Activated T-helper 2 cell treated with anti-CD3 and anti-CD28 coated beads, Interferon-gamma antibody, Interleukin-2, Interleukin-4, amounts not matched to agents 10 μg/mL and 5 μg/mL and 100 μg/mL, durations not matched to agents 14 hours and 24 hours and 36 hours (primary cell): Measurements from ENCODE around the gene NINL. TPM values are rescaled to one million over a fixed set of nuclear protein-coding genes. Genes with fewer than 3 reads are reported as not detected.

Experiments
- DNase-seq: peaks from one replicate; pipeline ENCODE4 v3.0.0; 2021; ENCODE audit warnings: low spot score
- H3K27ac Mint-ChIP-seq: one replicate; pipeline ENCODE4 v1.8.0; 2021; ENCODE audit warnings: mixed read lengths
- H3K27me3 Mint-ChIP-seq: one replicate; pipeline ENCODE4 v1.8.0; 2021; ENCODE audit warnings: low read depth, mixed read lengths
- H3K36me3 Mint-ChIP-seq: one replicate; pipeline ENCODE4 v1.8.0; 2021; ENCODE audit warnings: low read depth, mixed read lengths
- H3K4me1 Mint-ChIP-seq: one replicate; pipeline ENCODE4 v1.8.0; 2021; ENCODE audit warnings: low read depth, mixed read lengths
- H3K4me3 Mint-ChIP-seq: one replicate; pipeline ENCODE4 v1.8.0; 2021; ENCODE audit warnings: low read depth, mild to moderate bottlenecking, moderate library complexity, mixed read lengths
- H3K9me3 Mint-ChIP-seq: one replicate; pipeline ENCODE4 v1.8.0; 2021; ENCODE audit warnings: mixed read lengths
- intact Hi-C: fragments of 100-400 bp; cut with micrococcal nuclease; formaldehyde crosslinking; loops from one replicate; pipeline ENCODE4 v1.15.1; 2023
- total RNA-seq: library from RNA; stranded (reverse); gene quantifications from 2 replicates; pipeline ENCODE4 v1.2.3, GENCODE V29; 2022

Gene NINL
- total RNA-seq, 1 donor from 2014 or later, result 6.9 TPM

DNA sequence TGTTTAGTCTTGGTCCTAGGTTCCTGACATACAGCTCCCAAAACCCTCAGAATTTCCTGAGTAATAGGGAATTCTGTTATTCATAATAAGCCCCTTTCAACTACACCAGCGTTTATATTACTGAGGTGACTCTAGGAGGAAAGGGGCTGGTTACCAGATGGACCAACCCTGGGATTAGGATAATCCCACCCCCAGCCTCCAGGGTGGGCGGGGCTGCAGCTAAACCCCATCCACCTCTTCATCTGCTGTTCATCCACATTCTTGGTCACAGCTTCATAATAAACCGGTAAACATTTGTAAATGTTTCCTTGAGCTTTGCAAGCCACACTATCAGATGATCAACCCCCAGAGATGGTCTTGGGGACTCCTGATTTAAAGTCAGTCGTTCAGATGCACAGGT, 38.3 kb downstream of the NINL start:
- no peak for DNase-seq
- no peaks in the 10 kb centered on the region for H3K36me3 Mint-ChIP-seq

DNA sequence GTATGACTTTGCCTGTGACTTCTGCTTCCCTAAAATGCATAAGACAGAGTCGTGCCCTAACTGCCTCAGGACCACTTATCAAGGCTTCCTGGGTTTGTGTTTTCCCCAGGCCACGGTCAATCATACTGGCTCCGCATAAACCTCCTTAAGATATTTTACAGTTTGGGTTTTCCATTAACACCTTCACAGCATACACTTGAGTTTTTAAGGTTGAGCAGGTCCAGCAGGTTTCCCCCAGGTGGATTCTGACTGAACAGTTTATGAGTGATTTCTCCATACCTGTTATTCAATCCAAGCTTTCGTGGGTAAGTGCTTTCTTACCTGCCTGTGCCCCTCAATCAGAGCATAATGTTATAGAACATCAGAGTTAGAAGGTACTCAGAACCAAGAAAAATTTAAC, 39.3 kb downstream of the NINL start:
- no peaks in the 10 kb centered on the region for H3K27me3 Mint-ChIP-seq
- no peaks in the 10 kb centered on the region for H3K9me3 Mint-ChIP-seq
- intact Hi-C loops, result no loop called here
- H3K4me3 Mint-ChIP-seq, result no peak overlapping the region
- peaks cover 2% of the 10 kb centered on the region for H3K4me1 Mint-ChIP-seq
- H3K27ac Mint-ChIP-seq, result no peak overlapping the region
- DNase-seq, result no peak
- H3K36me3 Mint-ChIP-seq, result no peaks in the 10 kb centered on the region

More for the DNA sequence above, 38.3 kb downstream of the NINL start:
- Mint-ChIP-seq H3K27ac (no peak overlapping the region), H3K27me3 (no peaks in the 10 kb centered on the region), H3K4me3 (no peak overlapping the region), H3K4me1 (no peaks in the 10 kb centered on the region), H3K9me3 (no peaks in the 10 kb centered on the region)
- intact Hi-C loops, result no loop called here

DNA sequence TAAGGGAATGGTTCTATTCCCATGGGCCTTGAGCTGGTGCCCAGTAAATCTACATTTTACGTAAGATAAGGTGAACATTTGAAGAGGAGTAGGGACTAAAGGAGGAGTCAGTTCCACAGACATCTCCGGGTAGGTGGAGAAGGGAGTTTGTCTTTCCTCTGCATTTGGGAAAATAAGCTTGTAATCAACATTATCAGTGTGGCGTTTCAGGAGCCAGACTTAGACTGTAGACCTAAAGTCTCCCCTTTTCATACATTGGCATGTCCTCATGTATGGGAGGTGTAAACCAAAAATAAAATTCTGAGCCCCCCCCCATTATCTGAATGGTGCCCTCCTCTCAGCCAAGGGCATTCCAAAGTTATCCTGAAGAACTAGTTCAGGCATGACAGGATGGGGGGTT, 40.2 kb downstream of the NINL start:
- H3K36me3 Mint-ChIP-seq, result no peaks in the 10 kb centered on the region
- no peak overlapping the region for H3K4me3 Mint-ChIP-seq
- H3K27me3 Mint-ChIP-seq, result no peaks in the 10 kb centered on the region
- intact Hi-C loops, result no loop called here
- no peak overlapping the region for H3K27ac Mint-ChIP-seq
- no peaks in the 10 kb centered on the region for H3K9me3 Mint-ChIP-seq
- no peak for DNase-seq
- peaks cover 2% of the 10 kb centered on the region for H3K4me1 Mint-ChIP-seq

DNA sequence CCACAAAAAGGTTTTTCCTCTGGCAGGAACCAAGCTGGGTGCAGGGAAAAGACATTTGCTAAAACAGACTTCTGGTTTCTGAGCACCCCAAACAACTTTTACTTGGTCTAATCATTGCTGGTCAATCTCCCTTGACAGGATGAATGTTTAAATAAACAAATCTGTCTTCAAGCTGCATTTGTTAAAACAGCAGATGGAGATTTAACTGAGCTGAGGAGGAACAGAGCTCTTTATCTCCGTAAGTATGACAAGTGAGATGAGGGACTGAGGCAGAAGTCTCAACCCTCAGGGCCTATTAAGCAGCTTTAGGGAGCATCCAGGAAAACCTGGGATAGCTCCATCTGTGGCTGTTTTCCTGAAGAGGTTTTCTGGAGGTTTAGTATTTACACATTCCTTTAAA, 40.6 kb downstream of the NINL start:
- no peaks in the 10 kb centered on the region for H3K27me3 Mint-ChIP-seq

DNA sequence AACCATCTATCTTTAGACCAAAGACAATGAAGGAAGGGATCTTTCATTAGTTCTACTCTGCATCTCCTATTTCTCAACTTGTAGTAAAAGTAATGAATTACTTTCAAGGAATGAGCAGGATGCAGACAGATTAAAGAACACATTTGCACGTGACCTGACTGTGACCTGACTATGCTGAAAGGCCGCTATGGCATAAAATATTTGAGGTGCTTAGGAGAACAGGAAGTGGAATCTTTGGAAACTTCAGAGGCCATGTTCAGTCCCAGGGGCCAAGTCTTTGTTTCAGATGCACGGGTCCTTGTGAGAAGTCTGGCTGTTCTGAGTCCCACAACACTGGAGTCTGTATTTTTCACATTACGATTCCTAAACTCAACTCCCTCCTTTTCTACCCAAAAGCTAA, 41.0 kb downstream of the NINL start:
- no peaks in the 10 kb centered on the region for H3K27me3 Mint-ChIP-seq
- DNase-seq, result no peak

More for the DNA sequence above, 40.6 kb downstream of the NINL start:
- no peaks in the 10 kb centered on the region for H3K9me3 Mint-ChIP-seq
- peaks cover 2% of the 10 kb centered on the region for H3K4me1 Mint-ChIP-seq
- no peaks in the 10 kb centered on the region for H3K36me3 Mint-ChIP-seq
- intact Hi-C loops, result no loop called here
- no peak overlapping the region for H3K27ac Mint-ChIP-seq
- no peak for DNase-seq
- no peak overlapping the region for H3K4me3 Mint-ChIP-seq

DNA sequence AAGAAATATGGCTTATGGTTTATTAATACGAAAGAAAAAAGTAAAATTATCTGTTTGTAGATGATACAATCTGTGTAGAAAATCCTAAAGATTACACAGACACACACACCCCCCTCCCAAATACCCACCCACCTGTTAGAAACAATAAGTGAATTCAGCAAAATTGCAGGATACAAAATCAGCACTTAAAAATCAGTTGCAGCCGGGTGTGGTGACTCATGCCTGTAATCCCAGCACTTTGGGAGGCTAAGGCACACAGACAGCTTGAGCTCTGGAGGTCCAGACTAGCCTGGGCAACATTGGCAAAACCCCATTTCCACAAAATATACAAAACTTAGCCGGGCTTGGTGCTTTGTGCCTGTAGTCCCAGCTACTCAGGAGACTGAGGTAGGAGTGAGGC, 42.3 kb downstream of the NINL start:
- Mint-ChIP-seq H3K9me3 (no peaks in the 10 kb centered on the region), H3K36me3 (no peaks in the 10 kb centered on the region), H3K4me1 (peaks cover 2% of the 10 kb centered on the region), H3K27ac (no peak overlapping the region), H3K27me3 (no peaks in the 10 kb centered on the region), H3K4me3 (no peak overlapping the region)
- no peak for DNase-seq
- intact Hi-C loops, result no loop called here

More for the DNA sequence above, 41.0 kb downstream of the NINL start:
- Mint-ChIP-seq H3K36me3 (no peaks in the 10 kb centered on the region), H3K27ac (no peak overlapping the region), H3K4me3 (no peak overlapping the region), H3K4me1 (peaks cover 2% of the 10 kb centered on the region), H3K9me3 (no peaks in the 10 kb centered on the region)
- intact Hi-C loops, result no loop called here

DNA sequence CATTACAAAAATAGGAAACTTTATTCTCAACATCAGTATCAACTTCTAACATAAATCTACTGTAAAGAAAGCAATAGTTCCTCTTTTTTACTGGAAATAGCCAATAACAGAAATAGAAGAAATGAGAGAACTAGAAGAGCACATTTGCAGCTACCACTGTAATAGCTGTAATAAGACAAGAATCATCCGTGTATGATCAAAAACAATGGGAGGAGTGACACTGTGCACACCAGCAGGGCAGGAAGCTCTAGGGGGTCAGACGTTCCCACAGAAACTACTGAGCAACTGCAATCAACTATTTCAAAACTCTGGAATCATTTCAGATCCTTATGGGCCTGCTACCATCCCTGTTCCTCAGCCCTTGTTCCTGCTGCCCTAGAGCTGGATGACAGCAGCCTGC, 43.7 kb downstream of the NINL start:
- no peak overlapping the region for H3K4me3 Mint-ChIP-seq
- H3K27ac Mint-ChIP-seq, result no peak overlapping the region
- intact Hi-C loops, result no loop called here
- H3K36me3 Mint-ChIP-seq, result no peaks in the 10 kb centered on the region
- H3K9me3 Mint-ChIP-seq, result no peaks in the 10 kb centered on the region
- DNase-seq, result no peak
- no peaks in the 10 kb centered on the region for H3K27me3 Mint-ChIP-seq
- H3K4me1 Mint-ChIP-seq, result peaks cover 2% of the 10 kb centered on the region

DNA sequence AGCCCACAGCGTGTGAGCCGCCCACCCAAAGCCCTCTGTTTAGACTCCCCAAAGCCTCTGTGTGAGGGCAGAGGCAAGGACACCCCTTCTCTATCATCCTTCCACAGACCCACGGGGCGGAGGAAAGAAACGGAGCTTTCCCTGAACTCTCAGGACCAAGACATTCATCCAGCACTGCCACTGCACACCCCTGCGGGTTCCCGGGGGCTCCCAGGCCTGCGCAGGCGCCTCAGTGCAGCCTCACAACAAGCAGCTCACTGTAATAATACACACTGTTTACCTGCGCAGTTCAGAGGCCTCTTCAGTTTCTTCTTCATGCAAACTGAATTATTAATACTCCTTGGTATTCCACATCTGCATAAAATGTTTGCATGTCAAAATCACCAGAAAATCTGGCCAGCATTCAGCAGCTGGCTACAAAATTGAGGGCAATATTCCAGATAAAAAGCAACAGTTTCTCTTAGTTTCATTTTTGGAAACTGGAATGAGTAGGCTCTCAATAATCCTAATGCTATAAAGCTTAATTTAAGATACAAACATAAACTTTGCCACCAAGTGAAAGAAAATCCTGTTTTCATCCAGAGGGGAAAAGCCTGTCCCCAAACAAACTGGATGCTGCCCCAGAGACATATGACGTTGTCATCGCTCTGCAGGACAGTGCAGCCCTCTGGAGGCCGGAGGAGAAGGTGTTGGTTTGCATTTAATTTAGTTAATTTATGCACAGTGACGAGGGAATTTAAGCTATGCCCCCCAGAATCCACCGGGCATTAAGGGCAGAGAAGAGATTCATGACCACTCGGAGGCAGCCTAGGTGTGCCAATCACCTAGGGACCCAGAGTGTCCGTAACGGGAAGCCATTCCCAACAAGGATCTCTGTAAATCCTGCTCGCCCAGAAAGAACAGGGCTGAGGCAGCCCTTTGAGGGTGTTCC, 45.3 kb downstream of the NINL start:
- Mint-ChIP-seq H3K4me3 (no peak overlapping the region), H3K27me3 (no peaks in the 10 kb centered on the region), H3K4me1 (peaks cover 2% of the 10 kb centered on the region), H3K27ac (no peak overlapping the region), H3K36me3 (no peaks in the 10 kb centered on the region), H3K9me3 (no peaks in the 10 kb centered on the region)
- intact Hi-C loops, result no loop called here
- no peak for DNase-seq

DNA sequence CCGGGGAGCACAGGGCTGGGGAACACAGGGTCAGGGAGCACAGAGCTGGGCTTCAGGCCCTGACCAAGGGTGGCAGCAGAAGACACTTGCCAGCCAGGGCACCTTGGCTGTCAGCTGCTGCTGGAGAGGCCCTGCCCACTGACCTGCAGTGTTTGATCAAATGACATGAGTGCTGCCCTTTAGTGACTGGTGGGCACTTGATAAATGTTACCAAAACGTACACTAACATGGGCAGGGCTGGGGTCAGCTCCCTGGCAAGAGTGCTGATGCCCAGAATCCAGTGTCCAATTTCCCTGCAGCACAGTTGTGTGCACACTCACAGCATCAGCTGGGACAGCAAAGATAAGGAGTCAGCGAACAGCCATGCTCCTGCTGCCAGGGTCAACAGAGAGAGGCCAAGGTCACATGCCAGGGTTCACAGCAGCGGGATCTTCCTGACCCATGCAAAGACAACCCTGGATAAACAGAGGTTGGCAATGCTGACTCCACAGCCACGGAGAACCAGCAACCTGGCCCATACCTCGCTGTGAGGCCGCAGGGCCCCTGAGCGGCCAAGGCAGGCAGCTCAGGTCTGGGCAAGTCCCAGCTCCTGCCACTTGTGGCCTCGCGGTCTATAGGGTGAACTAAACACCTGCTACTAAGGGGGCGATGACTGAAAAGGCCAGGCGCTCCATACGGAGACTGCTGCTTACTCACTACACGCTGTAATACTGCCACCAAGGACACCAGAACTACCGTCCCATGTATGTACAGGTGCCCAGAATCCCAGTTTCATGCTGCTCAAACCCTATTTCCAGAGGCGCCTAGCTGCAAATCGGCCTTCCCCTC, 46.3 kb downstream of the NINL start:
- no peak for DNase-seq
- Mint-ChIP-seq H3K27me3 (no peaks in the 10 kb centered on the region), H3K9me3 (no peaks in the 10 kb centered on the region), H3K27ac (no peak overlapping the region), H3K4me1 (peaks cover 2% of the 10 kb centered on the region), H3K36me3 (no peaks in the 10 kb centered on the region), H3K4me3 (no peak overlapping the region)
- intact Hi-C loops, result no loop called here

DNA sequence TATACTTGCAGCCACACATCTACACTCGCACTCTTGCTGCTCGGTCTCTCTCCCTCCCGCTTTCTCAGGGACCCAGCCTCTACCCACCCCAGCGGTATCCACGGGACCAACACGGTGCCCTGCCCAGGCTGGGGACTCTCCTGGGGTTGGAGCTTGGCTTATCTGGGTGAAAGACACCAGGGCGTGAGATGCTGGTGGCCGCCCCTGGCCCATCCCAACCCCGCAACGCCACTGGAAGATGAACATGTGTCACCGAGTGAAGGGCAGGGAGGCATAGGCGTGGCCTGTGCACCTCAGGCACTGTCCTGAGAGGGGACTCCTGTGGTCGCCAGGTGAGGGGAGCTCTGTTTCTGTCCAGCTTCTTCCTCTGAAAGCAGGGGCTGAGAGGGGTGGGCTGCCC, 47.4 kb downstream of the NINL start:
- H3K36me3 Mint-ChIP-seq, result no peaks in the 10 kb centered on the region
- H3K4me3 Mint-ChIP-seq, result no peak overlapping the region
- H3K27me3 Mint-ChIP-seq, result no peaks in the 10 kb centered on the region
- DNase-seq, result no peak
- no peaks in the 10 kb centered on the region for H3K9me3 Mint-ChIP-seq
- intact Hi-C loops, result no loop called here
- H3K27ac Mint-ChIP-seq, result no peak overlapping the region
- peaks cover 2% of the 10 kb centered on the region for H3K4me1 Mint-ChIP-seq

DNA sequence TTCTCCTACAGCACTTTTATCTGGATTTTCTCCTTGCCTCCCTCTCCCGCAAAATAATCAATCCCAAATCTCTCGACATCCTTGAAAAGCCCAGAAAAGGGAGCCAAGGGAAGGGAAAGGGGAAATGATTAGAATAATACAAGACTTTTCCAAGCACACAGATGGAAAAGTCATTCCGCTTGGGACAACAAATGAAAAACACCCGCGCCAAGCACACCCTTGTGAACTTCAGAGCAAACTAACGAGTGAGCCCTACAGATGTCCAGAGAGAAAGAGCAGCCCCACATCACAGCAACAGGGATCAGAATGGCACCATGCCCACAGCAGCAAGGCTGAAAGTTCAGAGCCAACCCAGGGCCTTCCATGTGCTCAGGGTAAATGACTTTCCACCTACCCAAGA, 49.6 kb downstream of the NINL start:
- intact Hi-C loops, result no loop called here
- no peak for DNase-seq
- no peaks in the 10 kb centered on the region for H3K27me3 Mint-ChIP-seq
- H3K27ac Mint-ChIP-seq, result no peak overlapping the region
- H3K9me3 Mint-ChIP-seq, result no peaks in the 10 kb centered on the region
- no peaks in the 10 kb centered on the region for H3K36me3 Mint-ChIP-seq
- no peak overlapping the region for H3K4me3 Mint-ChIP-seq
- no peaks in the 10 kb centered on the region for H3K4me1 Mint-ChIP-seq

DNA sequence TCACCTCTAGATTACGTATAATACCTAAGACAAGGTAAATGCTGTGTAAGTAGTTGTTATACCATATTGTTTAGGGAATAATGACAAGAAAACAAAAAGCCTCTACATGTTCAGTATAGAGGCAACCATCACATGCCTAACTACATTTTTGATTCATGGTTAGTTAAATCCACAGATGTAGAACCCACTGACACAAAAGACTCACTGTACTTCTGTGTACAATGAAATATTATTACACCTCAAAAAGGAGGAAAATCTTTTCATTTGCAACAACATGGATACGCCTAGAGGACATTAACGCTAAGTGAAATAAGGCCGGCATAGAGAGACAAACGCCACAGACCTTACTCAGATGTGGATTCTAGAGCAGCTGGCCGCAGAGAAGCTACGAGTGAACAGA, 50.5 kb downstream of the NINL start:
- no peak for DNase-seq
- Mint-ChIP-seq H3K4me1 (no peaks in the 10 kb centered on the region), H3K36me3 (no peaks in the 10 kb centered on the region), H3K4me3 (no peak overlapping the region), H3K27ac (no peak overlapping the region), H3K9me3 (no peaks in the 10 kb centered on the region), H3K27me3 (no peaks in the 10 kb centered on the region)
- intact Hi-C loops, result no loop called here
